ENCODE results near the gene CDC42EP2.

GRCh38 chr11:65320386-65321075, 5.9 kb downstream of the CDC42EP2 start:
- TF ChIP-seq CBFB (IDR thresholded peaks at IDR 0.05; ENCODE audit: low read depth) (no peak), NFIC (IDR thresholded peaks at IDR 0.05; ENCODE audit: low read depth, low read length) (no peak), CTCF (IDR thresholded peaks at IDR 0.05 in 2 of 3, conservative IDR thresholded peaks at IDR 0.05 in 1 of 3; ENCODE audit: control insufficient read depth in 2 of 3, extremely low read depth in 1 of 3, insufficient read depth in 1 of 3, low read depth in 3 of 3, low read length in 3 of 3) (no peak), TAF1 (IDR thresholded peaks at IDR 0.05; ENCODE audit: borderline replicate concordance, low read depth, low read length) (no peak)

All from GM12878 (cell line).